ENCODE measurements around the gene GRAP2.
A peak's percentile ranks its signal among the peaks of the same experiment; 100 is the strongest.
"Not testable (repeated sequence)": the region's sequence is repeated elsewhere in the genome, so short reads cannot be mapped to it uniquely, and the experiment has no call there.

The GRAP2 gene

GRCh38 chr22:39992088-39992826, 91.4 kb downstream of the GRAP2 start:
- Histone ChIP-seq H3K4me3 (ENCODE audit: low read length) (no peak overlapping the region), H3K4me1 (ENCODE audit: insufficient read depth, low read length) (peaks cover 19% of the 10 kb centered on the region), H3K9me3 (ENCODE audit: insufficient read depth, low read depth, low read length) (no peaks in the 10 kb centered on the region), H3K27me3 (ENCODE audit: insufficient read depth, low read length) (peaks cover 78% of the 10 kb centered on the region), H3K27ac (ENCODE audit: low read depth, low read length) (no peak overlapping the region), H3K36me3 (ENCODE audit: insufficient read depth, low read length) (no peaks in the 10 kb centered on the region), H3K9ac (ENCODE audit: low read depth, low read length) (no peak overlapping the region)
- WGBS = 92% methylated on average over 5 of the region's 5 CpGs

- WGBS = 94% methylated on average over 7 of the region's 7 CpGs
- not testable (repeated sequence) for H3K36me3 ChIP-seq (ENCODE audit: insufficient read depth, low read length); H3K4me3 ChIP-seq (ENCODE audit: low read length); H3K9ac ChIP-seq (ENCODE audit: low read depth, low read length); H3K27ac ChIP-seq (ENCODE audit: low read depth, low read length); H3K9me3 ChIP-seq (ENCODE audit: insufficient read depth, low read depth, low read length)
- peaks cover 76% of the 10 kb centered on the region for H3K27me3 ChIP-seq (ENCODE audit: insufficient read depth, low read length)
- peaks cover 26% of the 10 kb centered on the region for H3K4me1 ChIP-seq (ENCODE audit: insufficient read depth, low read length)
Measured at GRCh38 chr22:39992894-39993293, 92.0 kb downstream of the GRAP2 start.

- peaks cover 37% of the 10 kb centered on the region for H3K4me1 ChIP-seq (ENCODE audit: insufficient read depth, low read length)
- no peak overlapping the region for H3K27ac ChIP-seq (ENCODE audit: low read depth, low read length)
- no peaks in the 10 kb centered on the region for H3K36me3 ChIP-seq (ENCODE audit: insufficient read depth, low read length)
- no peaks in the 10 kb centered on the region for H3K9me3 ChIP-seq (ENCODE audit: insufficient read depth, low read depth, low read length)
- H3K4me3 ChIP-seq (ENCODE audit: low read length) = peak overlapping the region; percentile 63
- peaks cover 70% of the 10 kb centered on the region for H3K27me3 ChIP-seq (ENCODE audit: insufficient read depth, low read length)
- whole genome bisulfite sequencing = 48% methylated on average over 15 of the region's 20 CpGs
- peak overlapping the region; percentile 54 for H3K9ac ChIP-seq (ENCODE audit: low read depth, low read length)
Measured at GRCh38 chr22:39994041-39994565, 93.2 kb downstream of the GRAP2 start.

- peaks cover 44% of the 10 kb centered on the region for H3K4me1 ChIP-seq (ENCODE audit: insufficient read depth, low read length)
- peaks cover 63% of the 10 kb centered on the region for H3K27me3 ChIP-seq (ENCODE audit: insufficient read depth, low read length)
- no peak within 1 kb of the TSS; the same call in 1 of the 2 replicates for H3K27ac ChIP-seq (ENCODE audit: low read depth, low read length)
- 5% methylated on average over 115 of the region's 115 CpGs for WGBS
- peak within 1 kb of the TSS; percentile 63 for H3K4me3 ChIP-seq (ENCODE audit: low read length)
- H3K9ac ChIP-seq (ENCODE audit: low read depth, low read length) = peak within 1 kb of the TSS; percentile 58
- no peaks in the 10 kb centered on the region for H3K36me3 ChIP-seq (ENCODE audit: insufficient read depth, low read length)
- no peaks in the 10 kb centered on the region for H3K9me3 ChIP-seq (ENCODE audit: insufficient read depth, low read depth, low read length)
Measured at GRCh38 chr22:39994566-39995392, 93.9 kb downstream of the GRAP2 start, which contains the start of gene FAM83F. Gene FAM83F, plus strand, starts transcription at chr22:39994954. Its CDS starts 89 bp downstream, at chr22:39995043.

GRCh38 chr22:39995393-39996252, 94.7 kb downstream of the GRAP2 start:
- peaks cover 60% of the 10 kb centered on the region for H3K27me3 ChIP-seq (ENCODE audit: insufficient read depth, low read length)
- H3K9ac ChIP-seq (ENCODE audit: low read depth, low read length) = peak overlapping the region; percentile 58
- no peaks in the 10 kb centered on the region for H3K9me3 ChIP-seq (ENCODE audit: insufficient read depth, low read depth, low read length)
- peaks cover 52% of the 10 kb centered on the region for H3K4me1 ChIP-seq (ENCODE audit: insufficient read depth, low read length)
- no peaks in the 10 kb centered on the region for H3K36me3 ChIP-seq (ENCODE audit: insufficient read depth, low read length)
- no peak overlapping the region; the same call in 1 of the 2 replicates for H3K27ac ChIP-seq (ENCODE audit: low read depth, low read length)
- H3K4me3 ChIP-seq (ENCODE audit: low read length) = peak overlapping the region; percentile 63
- WGBS = 58% methylated on average over 35 of the region's 35 CpGs

- no peaks in the 10 kb centered on the region for H3K9me3 ChIP-seq (ENCODE audit: insufficient read depth, low read depth, low read length)
- H3K27me3 ChIP-seq (ENCODE audit: insufficient read depth, low read length) = peaks cover 49% of the 10 kb centered on the region
- peaks cover 63% of the 10 kb centered on the region for H3K4me1 ChIP-seq (ENCODE audit: insufficient read depth, low read length)
- H3K27ac ChIP-seq (ENCODE audit: low read depth, low read length) = no peak overlapping the region
- H3K4me3 ChIP-seq (ENCODE audit: low read length) = no peak overlapping the region
- 78% methylated on average over 2 of the region's 3 CpGs for WGBS
- no peaks in the 10 kb centered on the region for H3K36me3 ChIP-seq (ENCODE audit: insufficient read depth, low read length)
- H3K9ac ChIP-seq (ENCODE audit: low read depth, low read length) = no peak overlapping the region
Measured at GRCh38 chr22:39996732-39997131, 95.8 kb downstream of the GRAP2 start.

- H3K27me3 ChIP-seq (ENCODE audit: insufficient read depth, low read length) = peaks cover 42% of the 10 kb centered on the region
- no peak overlapping the region for H3K4me3 ChIP-seq (ENCODE audit: low read length)
- 68% methylated on average over 3 of the region's 3 CpGs for WGBS
- H3K9me3 ChIP-seq (ENCODE audit: insufficient read depth, low read depth, low read length) = no peaks in the 10 kb centered on the region
- no peaks in the 10 kb centered on the region for H3K36me3 ChIP-seq (ENCODE audit: insufficient read depth, low read length)
- H3K4me1 ChIP-seq (ENCODE audit: insufficient read depth, low read length) = peaks cover 70% of the 10 kb centered on the region
- H3K27ac ChIP-seq (ENCODE audit: low read depth, low read length) = no peak overlapping the region; the same call in 1 of the 2 replicates
- no peak overlapping the region for H3K9ac ChIP-seq (ENCODE audit: low read depth, low read length)
Measured at GRCh38 chr22:39997421-39997820, 96.5 kb downstream of the GRAP2 start.

- WGBS = 11% methylated on average over 10 of the region's 11 CpGs
- H3K9ac ChIP-seq (ENCODE audit: low read depth, low read length) = peak overlapping the region; percentile 31; the same call in 1 of the 2 replicates
- H3K27me3 ChIP-seq (ENCODE audit: insufficient read depth, low read length) = peaks cover 35% of the 10 kb centered on the region
- H3K36me3 ChIP-seq (ENCODE audit: insufficient read depth, low read length) = no peaks in the 10 kb centered on the region
- H3K4me3 ChIP-seq (ENCODE audit: low read length) = peak overlapping the region; percentile 34
- peak overlapping the region; percentile 71 for H3K27ac ChIP-seq (ENCODE audit: low read depth, low read length)
- no peaks in the 10 kb centered on the region for H3K9me3 ChIP-seq (ENCODE audit: insufficient read depth, low read depth, low read length)
- peaks cover 77% of the 10 kb centered on the region for H3K4me1 ChIP-seq (ENCODE audit: insufficient read depth, low read length)
Measured at GRCh38 chr22:39997939-39998726, 97.2 kb downstream of the GRAP2 start.

- Histone ChIP-seq H3K27me3 (ENCODE audit: insufficient read depth, low read length) (peaks cover 24% of the 10 kb centered on the region), H3K27ac (ENCODE audit: low read depth, low read length) (peak overlapping the region; percentile 46; the same call in 1 of the 2 replicates), H3K9me3 (ENCODE audit: insufficient read depth, low read depth, low read length) (no peaks in the 10 kb centered on the region), H3K36me3 (ENCODE audit: insufficient read depth, low read length) (no peaks in the 10 kb centered on the region), H3K9ac (ENCODE audit: low read depth, low read length) (no peak overlapping the region), H3K4me3 (ENCODE audit: low read length) (no peak overlapping the region), H3K4me1 (ENCODE audit: insufficient read depth, low read length) (peaks cover 83% of the 10 kb centered on the region)
- WGBS = 80% methylated on average over 16 of the region's 16 CpGs
Measured at GRCh38 chr22:39999144-39999757, 98.4 kb downstream of the GRAP2 start.

- no peaks in the 10 kb centered on the region for H3K36me3 ChIP-seq (ENCODE audit: insufficient read depth, low read length)
- WGBS = 86% methylated on average over 5 of the region's 5 CpGs
Measured at GRCh38 chr22:40000171-40000570, 99.3 kb downstream of the GRAP2 start.

More at GRCh38 chr22:40000171-40000570, 99.3 kb downstream of the GRAP2 start:
- H3K9ac ChIP-seq (ENCODE audit: low read depth, low read length) = no peak overlapping the region
- H3K4me1 ChIP-seq (ENCODE audit: insufficient read depth, low read length) = peaks cover 83% of the 10 kb centered on the region
- H3K27ac ChIP-seq (ENCODE audit: low read depth, low read length) = no peak overlapping the region
- no peak overlapping the region for H3K4me3 ChIP-seq (ENCODE audit: low read length)
- H3K9me3 ChIP-seq (ENCODE audit: insufficient read depth, low read depth, low read length) = no peaks in the 10 kb centered on the region
- peaks cover 17% of the 10 kb centered on the region for H3K27me3 ChIP-seq (ENCODE audit: insufficient read depth, low read length)
